HCT116 (cell line): ENCODE data around the gene RPL12. TPM values are rescaled to one million over a fixed set of nuclear protein-coding genes. Genes with fewer than 3 reads are reported as not detected.

Source experiments
- ATAC-seq: fragments of 200-7000 bp; cut with Tn5 transposase; 2 replicates; pipeline ENCODE4 v1.9.1; 2020; ENCODE audit warnings: mild to moderate bottlenecking, moderate library complexity
- BruUV-seq: library from RNA; stranded (reverse); fragments of 400-500 nt; replicated peaks from 2 replicates; lab custom pipeline; 2021; lab: Mats Ljungman, UMichigan
- CTCF ChIA-PET: fragments of 300-600 bp; sonication (Branson Sonifier 250); formaldehyde crosslinking; loops from one replicate; lab custom pipeline; 2021; ENCODE audit warnings: antibody characterized with exemption; lab: Charles Lee
- POLR2A ChIA-PET: fragments of 300-600, 350-600 bp; sonication (Branson Sonifier 250); formaldehyde crosslinking; loops from one replicate; lab custom pipeline; 2021; ENCODE audit warnings: antibody characterized with exemption; lab: Charles Lee
- RAD21 ChIA-PET, 2 experiments: fragments of 300-600 bp; sonication (Branson Sonifier 250); formaldehyde crosslinking; loops; one replicate each; lab custom pipeline; 2023; ENCODE audit warnings: low total read pairs in 2 of 2; ENCODE audit not compliant: uncharacterized antibody in 2 of 2, unreplicated experiment in 2 of 2, low non-redundant PET in 1 of 2; lab: Charles Lee
- DNase-seq: peaks from one replicate; pipeline ENCODE4 v3.0.0-alpha.2; 2010; ENCODE audit warnings: low read depth, low spot score
- H2AFZ ChIP-seq: fragments of 200-600 bp; shearing (Covaris generic), sonication (generic); 2 replicates; pipeline ENCODE4 v1.6.1; 2017; ENCODE audit warnings: low read depth, mixed run types, mixed read lengths, antibody characterized with exemption, low read length; ENCODE audit not compliant: poor library complexity, severe bottlenecking
- H3K27ac ChIP-seq: 2 replicates; pipeline ENCODE4 v1.5.1; 2012; ENCODE audit warnings: low read depth, low read length
- H3K27me3 ChIP-seq: fragments of 200-600 bp; sonication (generic); 2 replicates; pipeline ENCODE4 v1.6.1; 2016; ENCODE audit warnings: mixed run types, low read length, mixed read lengths; ENCODE audit not compliant: insufficient read depth
- H3K36me3 ChIP-seq, 2 experiments: fragments of 200-500 bp in 1 of 2; fragments of 200-600 bp in 1 of 2; sonication (Bioruptor generic) in 1 of 2; sonication (generic) in 1 of 2; 2 replicates each; pipeline versions ENCODE4 v1.5.1 to v1.6.1; 2014 to 2016; ENCODE audit warnings: low read length in 2 of 2, inconsistent platforms in 1 of 2, mixed read lengths in 1 of 2, mixed run types in 1 of 2; ENCODE audit not compliant: insufficient read depth in 2 of 2, control insufficient read depth in 1 of 2
- H3K4me1 ChIP-seq, 2 experiments: fragments of 200-600 bp in 1 of 2; sonication (generic) in 1 of 2; 2 replicates each; pipeline versions ENCODE4 v1.5.1 to v1.6.1; 2012 to 2017; ENCODE audit warnings: low read length in 2 of 2, inconsistent platforms in 1 of 2, mild to moderate bottlenecking in 1 of 2, mixed read lengths in 1 of 2, mixed run types in 1 of 2, moderate library complexity in 1 of 2; ENCODE audit not compliant: insufficient read depth in 2 of 2, control insufficient read depth in 1 of 2
- H3K4me2 ChIP-seq: fragments of 200-600 bp; sonication (generic); 2 replicates; pipeline ENCODE4 v1.6.1; 2017; ENCODE audit warnings: mixed run types, low read length, mixed read lengths
- H3K4me3 ChIP-seq, 2 experiments: fragments of 200-600 bp in 1 of 2; sonication (generic) in 1 of 2; replicated peaks in 1 of 2; 2 replicates each; pipeline ENCODE4 v1.5.1; 2011 to 2016; ENCODE audit warnings: low read length in 2 of 2, control low read depth in 1 of 2, low read depth in 1 of 2, mild to moderate bottlenecking in 1 of 2, mixed read lengths in 1 of 2, mixed run types in 1 of 2
- H3K79me2 ChIP-seq: fragments of 200-600 bp; sonication (generic); 2 replicates; pipeline ENCODE4 v1.6.1; 2017; ENCODE audit warnings: mild to moderate bottlenecking, mixed run types, low read length, moderate library complexity, mixed read lengths; ENCODE audit not compliant: insufficient read depth
- H3K9ac ChIP-seq: fragments of 200-600 bp; sonication (generic); 2 replicates; pipeline ENCODE4 v1.6.1; 2016; ENCODE audit warnings: low read length, mixed read lengths
- H3K9me2 ChIP-seq: fragments of 200-600 bp; sonication (generic), shearing (Covaris generic); 2 replicates; pipeline ENCODE4 v1.6.1; 2017; ENCODE audit warnings: mixed run types, mild to moderate bottlenecking, moderate library complexity; ENCODE audit not compliant: insufficient read depth
- H3K9me3 ChIP-seq, 2 experiments: fragments of 200-500 bp in 1 of 2; fragments of 200-600 bp in 1 of 2; sonication (Bioruptor generic) in 1 of 2; sonication (generic) in 1 of 2; 2 replicates each; pipeline ENCODE4 v1.6.1; 2014 to 2017; ENCODE audit warnings: low read length in 2 of 2, mixed read lengths in 2 of 2, inconsistent platforms in 1 of 2, low read depth in 1 of 2, mild to moderate bottlenecking in 1 of 2, mixed run types in 1 of 2, moderate library complexity in 1 of 2; ENCODE audit not compliant: control insufficient read depth in 1 of 2, insufficient read depth in 1 of 2
- H4K20me1 ChIP-seq: fragments of 200-600 bp; sonication (generic), shearing (Covaris generic); 2 replicates; pipeline ENCODE4 v1.6.1; 2017; ENCODE audit warnings: mixed run types, mild to moderate bottlenecking, moderate library complexity; ENCODE audit not compliant: insufficient read depth
- EGR1 ChIP-seq: IDR thresholded peaks from 2 replicates; pipeline ENCODE4 v1.6.1; 2012; ENCODE audit warnings: low read depth
- POLR2A ChIP-seq: IDR thresholded peaks from 2 replicates; pipeline ENCODE4 v1.7.0; 2011; ENCODE audit warnings: borderline replicate concordance; ENCODE audit not compliant: insufficient read depth, insufficient read length; ENCODE audit errors: extremely low read depth
- POLR2AphosphoS5 ChIP-seq: IDR thresholded peaks from 2 replicates; pipeline ENCODE4 v1.6.1; 2011; ENCODE audit warnings: mild to moderate bottlenecking, low read depth, low read length, moderate library complexity
- SIN3A ChIP-seq: IDR thresholded peaks from 2 replicates; pipeline ENCODE4 v1.6.1; 2012; ENCODE audit warnings: low read depth
- SP1 ChIP-seq: IDR thresholded peaks from 2 replicates; pipeline ENCODE4 v1.6.1; 2012; ENCODE audit warnings: low read depth
- YY1 ChIP-seq: IDR thresholded peaks from 2 replicates; pipeline ENCODE4 v1.6.1; 2011; ENCODE audit warnings: low read length, low read depth, moderate library complexity, mild to moderate bottlenecking; ENCODE audit not compliant: insufficient replicate concordance; ENCODE audit errors: extremely low read depth
- intact Hi-C: fragments of 100-400 bp; cut with micrococcal nuclease; formaldehyde crosslinking; loops from 2 replicates; pipeline ENCODE4 v1.10.0; 2022
- total RNA-seq: library from RNA; stranded (reverse); gene quantifications from one replicate; pipeline ENCODE4 v1.2.1, GENCODE V29; 2021; ENCODE audit not compliant: unreplicated experiment

Gene RPL12
- total RNA-seq, 1 experiment from 2014 or later: 2,679 TPM

DNA sequence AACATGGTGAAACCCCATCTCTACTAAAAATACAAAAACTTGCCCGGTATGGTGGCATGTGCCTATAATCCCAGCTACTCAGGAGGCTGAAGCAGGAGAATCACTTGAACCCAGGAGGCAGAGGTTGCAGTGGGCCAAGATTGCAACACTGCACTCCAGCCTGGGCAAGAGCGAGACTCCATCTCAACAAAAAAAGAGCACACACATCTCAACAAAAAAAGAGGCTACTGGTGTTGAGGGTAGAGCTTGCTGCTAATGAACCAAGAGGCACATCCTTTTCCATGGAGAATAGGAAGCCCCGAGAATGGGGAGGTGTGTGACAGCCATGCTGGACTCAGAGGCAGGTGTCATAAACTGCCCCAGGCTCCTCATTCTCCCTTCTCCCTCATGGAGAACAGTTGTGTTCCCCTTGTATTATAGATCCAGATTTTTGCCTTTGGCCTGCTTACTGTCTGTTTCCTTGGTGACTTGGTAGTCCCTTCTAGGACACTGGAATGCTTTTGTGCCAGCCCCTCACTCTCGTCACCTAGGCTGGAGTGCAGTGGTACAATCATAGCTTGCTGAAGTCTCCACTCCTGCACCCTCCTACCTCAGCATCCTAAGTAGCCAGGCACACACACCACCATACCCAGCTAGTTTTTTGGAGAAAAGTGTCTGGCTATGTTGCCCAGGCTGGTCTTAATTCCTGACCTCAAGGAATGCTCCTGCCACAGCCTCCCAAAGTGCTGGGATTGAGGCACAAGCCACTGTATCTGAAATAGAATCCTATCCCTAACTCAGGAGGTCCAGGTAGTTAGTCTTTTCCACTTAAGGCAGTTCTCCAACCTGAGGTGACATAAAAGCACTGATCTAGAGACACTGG lies 5.1 kb downstream of the RPL12 start:
- ChIA-PET POLR2A (interaction anchor here (1.2 kb wide), 1 partner anchor 241 kb away, joined by 4 read pairs; no protein-coding TSS in a partner anchor), RAD21 (no interaction called here), CTCF (no interaction called here)
- H3K9me2 ChIP-seq: no peaks in the 10 kb centered on the region
- peaks cover 31 to 66% of the 10 kb centered on the region in 2 experiments for H3K36me3 ChIP-seq
- H3K4me1 ChIP-seq: peaks cover 8 to 53% of the 10 kb centered on the region in 2 experiments
- TF ChIP-seq EGR1 (no peak), POLR2A (peak; percentile 69), SIN3A (no peak), YY1 (no peak), POLR2AphosphoS5 (peak; percentile 78), SP1 (no peak)
- H3K79me2 ChIP-seq: peaks cover 33% of the 10 kb centered on the region
- intact Hi-C loops: no loop called here
- ATAC-seq: peak; percentile 35
- no peak for DNase-seq
- H4K20me1 ChIP-seq: peaks cover 38% of the 10 kb centered on the region
- no peak overlapping the region for H3K4me2 ChIP-seq
- H3K9me3 ChIP-seq: no peaks in the 10 kb centered on the region
- H3K27ac ChIP-seq: peak overlapping the region; percentile 97; the same call in 1 of the 2 replicates
- H3K4me3 ChIP-seq: no peak overlapping the region
- no peak overlapping the region for H3K9ac ChIP-seq
- no TSS peak for BruUV-seq
- no peak overlapping the region for H2AFZ ChIP-seq
- no peaks in the 10 kb centered on the region for H3K27me3 ChIP-seq
